SU-DHL-6 (cell line): Measurements from ENCODE around the gene SMAD7.

Source experiments
- CTCF ChIP-seq: fragments of 200-600 bp; sonication (generic); IDR thresholded peaks from one replicate; pipeline ENCODE4 v1.5.1; 2017; ENCODE audit warnings: antibody characterized with exemption, mild to moderate bottlenecking, low read length, moderate library complexity; ENCODE audit not compliant: insufficient read depth, poor library complexity, severe bottlenecking
- EZH2phosphoT487 ChIP-seq: fragments of 200-600 bp; sonication (generic), shearing (Covaris generic); conservative IDR thresholded peaks from 2 replicates; pipeline ENCODE4 v1.6.1; 2018; ENCODE audit warnings: mild to moderate bottlenecking, antibody characterized with exemption, low read length, moderate library complexity, mixed read lengths

DNA sequence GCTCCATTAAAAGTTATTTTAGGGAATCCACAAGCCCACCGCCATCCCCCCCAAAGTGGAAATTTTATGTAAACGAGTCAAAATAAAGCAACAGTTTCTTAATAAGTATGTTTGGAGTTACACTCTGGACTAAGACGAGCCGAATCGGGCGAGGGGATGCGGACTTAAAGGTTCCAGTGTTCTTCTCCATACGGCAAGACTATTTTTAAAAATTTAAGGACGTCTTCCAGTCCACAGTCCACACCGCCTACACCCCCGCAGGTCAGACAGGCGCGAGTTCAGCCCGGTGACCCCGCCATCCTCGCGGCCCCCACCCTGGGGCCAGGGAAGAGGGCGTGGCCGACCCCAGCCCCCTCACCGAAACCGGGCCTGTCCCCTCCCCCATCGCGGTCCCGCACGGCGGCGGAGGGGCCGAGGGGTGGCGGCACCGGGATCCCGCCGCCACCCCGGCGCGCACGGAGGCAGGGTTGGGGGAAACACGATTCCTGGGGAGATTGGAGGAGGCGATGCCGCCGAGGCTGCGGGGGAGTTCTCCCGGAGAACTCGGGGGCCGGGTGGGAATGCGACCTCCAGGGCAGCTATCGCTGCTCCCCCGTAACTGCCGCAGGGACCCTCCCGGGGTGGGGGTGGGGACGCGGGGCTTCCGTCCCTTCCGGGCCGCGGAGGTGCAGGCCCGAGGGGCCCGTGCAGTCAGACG is 24.5 kb upstream of the SMAD7 start:
- TF ChIP-seq CTCF (no peak), EZH2phosphoT487 (no peak)
